ENCODE data around the gene CAMK2D.

DNA sequence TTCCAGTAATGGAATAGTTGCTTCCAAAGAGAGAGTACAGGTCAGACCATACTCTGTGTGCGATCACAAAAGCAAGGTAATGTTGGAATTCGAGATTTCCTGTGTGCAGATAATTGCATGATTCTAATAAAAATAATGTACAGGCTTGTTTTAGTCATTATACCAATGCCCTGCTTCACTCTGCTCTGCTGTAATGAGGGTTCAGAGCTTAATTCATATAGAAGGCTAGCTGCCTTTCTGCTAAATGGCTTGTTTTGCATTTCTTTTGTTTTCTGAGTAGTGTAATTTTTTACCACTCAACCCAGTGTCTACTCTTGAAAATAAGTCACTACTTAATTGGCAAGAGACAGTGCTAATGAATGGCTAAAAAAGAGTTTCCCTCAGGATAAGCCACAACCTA, 236.0 kb downstream of the CAMK2D start:
- no peak for TF ChIP-seq POLR2AphosphoS5 (IDR thresholded peaks at IDR 0.05; ENCODE audit: borderline replicate concordance, low read depth, low read length)
- TF ChIP-seq EZH2 (IDR thresholded peaks at IDR 0.05): no peak
- no peak for TF ChIP-seq FOXP2 (optimal IDR thresholded peaks at IDR 0.05; ENCODE audit: control extremely low read depth, extremely low read length, insufficient read depth)
